GM12873 (cell line): ENCODE measurements around the gene TEAD2.

Experiments used
- CTCF ChIP-seq: IDR thresholded peaks from 2 replicates; pipeline ENCODE4 v1.5.1; 2012; ENCODE audit warnings: low read depth, mild to moderate bottlenecking, moderate library complexity, low read length, control low read depth; ENCODE audit not compliant: insufficient read depth; ENCODE audit errors: missing control alignments

The TEAD2 gene

DNA sequence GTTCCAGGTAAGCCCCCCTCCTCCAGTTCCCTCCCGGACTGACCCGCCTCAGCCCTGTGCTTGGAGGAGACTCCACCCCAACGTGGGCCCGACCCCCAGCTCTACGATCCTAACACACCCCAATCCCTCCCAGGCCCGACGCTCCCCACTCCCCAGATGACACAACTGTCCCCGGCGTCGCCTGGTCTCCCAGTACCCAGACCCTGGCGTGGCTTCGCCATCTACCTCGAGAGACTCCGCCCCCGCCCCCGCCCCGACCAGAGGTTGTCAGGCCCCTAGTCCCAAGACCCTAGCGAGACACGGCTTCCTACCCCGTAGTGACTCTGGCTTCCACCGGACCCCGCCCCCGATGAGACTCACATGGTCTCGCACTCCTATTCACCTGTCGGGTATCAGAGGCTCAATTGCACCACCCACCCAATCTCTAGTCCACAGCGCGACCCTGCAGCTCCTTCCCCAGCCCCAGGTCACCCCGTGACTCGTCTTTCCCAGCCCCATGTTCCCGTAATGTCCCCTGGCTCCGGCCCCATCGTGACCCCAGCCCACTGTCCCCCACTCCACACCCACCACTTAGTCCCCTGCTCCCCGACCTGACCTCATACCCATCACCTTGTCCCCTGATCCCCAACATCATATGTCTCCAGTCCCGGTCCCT lies 24.1 kb downstream of the TEAD2 start:
- TF ChIP-seq CTCF = no peak

GRCh38 chr19:49337267-49338022 lies 24.8 kb downstream of the TEAD2 start:
- no peak for TF ChIP-seq CTCF

DNA sequence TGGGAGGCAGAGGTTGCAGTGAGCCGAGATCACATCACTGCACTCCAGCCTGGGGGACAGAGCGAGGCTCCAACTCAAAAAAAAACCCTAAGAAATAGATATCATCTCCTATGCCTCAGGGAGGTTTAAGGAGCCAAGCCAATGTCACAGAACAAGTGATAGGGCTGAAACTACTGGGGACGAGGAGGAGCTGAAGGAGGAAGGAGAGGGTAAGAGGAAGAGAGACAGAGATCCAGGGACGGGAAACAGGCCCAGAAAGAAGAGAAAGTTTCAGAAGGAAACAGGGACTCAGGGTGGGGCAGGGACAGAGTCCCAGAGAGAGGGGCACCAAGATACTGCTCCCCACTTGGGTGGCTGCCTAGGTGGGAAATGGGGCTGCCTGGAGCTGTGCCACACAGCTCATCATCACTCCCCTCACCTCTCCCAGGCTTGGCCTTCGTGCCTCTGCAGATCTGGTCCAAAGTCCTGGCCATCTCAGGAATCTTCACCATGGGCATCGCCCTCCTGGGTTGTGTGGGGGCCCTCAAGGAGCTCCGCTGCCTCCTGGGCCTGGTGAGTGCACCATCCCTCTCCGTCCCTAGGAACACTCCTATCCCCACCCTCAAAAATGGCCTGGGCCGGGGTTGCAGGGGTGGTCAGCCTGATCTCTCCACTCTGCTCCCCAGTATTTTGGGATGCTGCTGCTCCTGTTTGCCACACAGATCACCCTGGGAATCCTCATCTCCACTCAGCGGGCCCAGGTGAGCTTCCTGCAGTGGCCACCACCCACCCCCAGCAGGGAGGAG lies 25.5 kb downstream of the TEAD2 start:
- TF ChIP-seq CTCF = no peak

- TF ChIP-seq CTCF = no peak
These were observed 26.3 kb downstream of the TEAD2 start for GRCh38 chr19:49335784-49336481.

GRCh38 chr19:49335071-49335783 lies 27.0 kb downstream of the TEAD2 start, which contains the start of gene CD37:
Gene CD37, plus strand, starts transcription at chr19:49335406. Its CDS starts 135 bp downstream, at chr19:49335541.
- no peak for TF ChIP-seq CTCF

DNA sequence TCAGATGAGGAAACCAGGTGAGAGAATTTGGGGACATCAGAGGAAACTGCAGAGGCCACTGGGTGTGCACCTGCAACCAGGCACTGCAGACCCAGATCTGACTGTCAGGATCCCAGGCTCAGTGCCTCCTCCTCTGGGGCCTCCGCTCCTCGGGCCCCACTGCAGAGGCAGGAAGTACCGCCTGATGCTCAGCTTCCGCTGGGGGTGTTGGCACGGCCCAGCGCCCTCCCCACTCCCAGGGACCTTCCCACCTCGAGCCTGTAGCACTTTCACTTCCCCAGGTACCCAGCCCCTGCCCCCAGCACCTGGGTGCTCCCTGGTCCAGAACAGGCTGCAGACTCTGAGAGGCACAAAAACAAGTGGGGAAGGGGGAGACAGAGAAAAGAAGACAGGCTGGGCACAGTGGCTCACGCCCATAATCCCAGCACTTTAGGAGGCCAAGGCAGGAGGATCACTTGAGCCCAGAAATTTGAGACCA lies 28.4 kb downstream of the TEAD2 start:
- TF ChIP-seq CTCF = no peak
